GM18907 (cell line): Measurements from ENCODE around the gene ESPNL.

Experiments used
- ATAC-seq: cut with Tn5 transposase; IDR thresholded peaks from one replicate; pipeline ENCODE4 v1.9.1; 2021; ENCODE audit warnings: mild to moderate bottlenecking, moderate library complexity; ENCODE audit not compliant: unreplicated experiment

ESPNL gene

GRCh38 chr2:238127165-238128060 is 27.3 kb downstream of the ESPNL start:
- ATAC-seq: no peak

- no peak for ATAC-seq
Observed at GRCh38 chr2:238128061-238128440, 27.9 kb downstream of the ESPNL start.

GRCh38 chr2:238128534-238129001 is 28.4 kb downstream of the ESPNL start:
- ATAC-seq: no peak

GRCh38 chr2:238129166-238130010 is 29.2 kb downstream of the ESPNL start:
- ATAC-seq: no peak

GRCh38 chr2:238130111-238130695 is 30.1 kb downstream of the ESPNL start:
- ATAC-seq: no peak

GRCh38 chr2:238130696-238131628 is 30.8 kb downstream of the ESPNL start:
- ATAC-seq: no peak

- no peak for ATAC-seq
Observed at GRCh38 chr2:238131761-238132462, 31.8 kb downstream of the ESPNL start.

- ATAC-seq: no peak
Observed at GRCh38 chr2:238132463-238133450, 32.6 kb downstream of the ESPNL start.

- no peak for ATAC-seq
Observed at GRCh38 chr2:238133499-238134392, 33.6 kb downstream of the ESPNL start.

- ATAC-seq: no peak
Observed at GRCh38 chr2:238134393-238134785, 34.2 kb downstream of the ESPNL start.

- no peak for ATAC-seq
Observed at GRCh38 chr2:238135601-238136150, 35.5 kb downstream of the ESPNL start.

- ATAC-seq: no peak
Observed at GRCh38 chr2:238136820-238137537, 36.8 kb downstream of the ESPNL start.

- no peak for ATAC-seq
Observed at GRCh38 chr2:238137885-238138284, 37.7 kb downstream of the ESPNL start.

GRCh38 chr2:238138331-238139195 is 38.4 kb downstream of the ESPNL start, which contains the start of gene KLHL30:
KLHL30 (plus strand) TSS chr2:238138668; CDS start chr2:238140755, 2,087 bp downstream.
- no peak for ATAC-seq
